Measurements from ENCODE around the gene RUNX2. TPM values are rescaled to one million over a fixed set of nuclear protein-coding genes. Genes with fewer than 3 reads are reported as not detected.

Gene RUNX2
- total RNA-seq, 1 donor from 2014 or later = 26.1 TPM

DNA sequence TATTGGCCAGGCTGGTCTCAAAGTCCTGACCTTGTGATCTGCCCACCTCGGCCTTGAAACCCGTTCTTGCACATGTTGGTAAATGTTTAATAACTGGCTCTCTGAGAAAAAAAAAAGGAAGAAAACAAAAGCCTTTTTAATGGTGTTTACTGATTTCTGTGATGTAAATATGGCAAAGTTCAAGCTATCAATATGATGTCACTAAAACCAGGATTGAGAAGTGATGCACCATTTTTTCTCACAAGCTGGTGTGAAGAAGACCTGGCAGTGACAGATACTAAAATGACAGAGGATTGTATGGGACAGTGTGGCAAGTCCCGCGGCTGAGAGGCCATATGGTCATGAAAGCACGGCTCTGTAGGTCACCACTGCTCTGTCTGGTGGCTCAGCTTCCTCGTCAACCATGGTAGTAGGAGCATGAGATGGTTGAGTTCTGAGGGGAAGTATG lies 245.9 kb downstream of the RUNX2 start:
- H3K27me3 ChIP-seq (ENCODE audit: insufficient read depth, low read length) = no peaks in the 10 kb centered on the region
- no peak overlapping the region for H3K27ac ChIP-seq (ENCODE audit: low read depth, low read length)
- peaks cover 3% of the 10 kb centered on the region for H3K36me3 Mint-ChIP-seq (ENCODE audit: low read depth, unreplicated experiment)
- FAIRE-seq (no peak), DNase-seq (ENCODE audit: low read depth) (no peak)
- no peak overlapping the region for H3K4me2 ChIP-seq (ENCODE audit: low read length)
- H3K36me3 ChIP-seq (ENCODE audit: insufficient read depth, low read length) = no peaks in the 10 kb centered on the region
- H3K4me1 ChIP-seq (ENCODE audit: insufficient read depth, low read length) = peaks cover 19% of the 10 kb centered on the region
- H3K9me3 ChIP-seq (ENCODE audit: insufficient read depth, low read depth, low read length) = no peaks in the 10 kb centered on the region
- no peaks in the 10 kb centered on the region for H3K79me2 ChIP-seq (ENCODE audit: insufficient read depth, low read length)
- H3K4me3 ChIP-seq (ENCODE audit: insufficient read depth, low read depth, low read length) = no peak overlapping the region
- peaks cover 4% of the 10 kb centered on the region for H3K9me3 Mint-ChIP-seq (ENCODE audit: unreplicated experiment)
- no peak overlapping the region for H3K27ac Mint-ChIP-seq (ENCODE audit: unreplicated experiment)
- no peak overlapping the region for H3K4me3 Mint-ChIP-seq (ENCODE audit: unreplicated experiment)
- H3K27me3 Mint-ChIP-seq (ENCODE audit: low read depth, unreplicated experiment) = peaks cover 4% of the 10 kb centered on the region
- no peak overlapping the region for H3K9ac ChIP-seq (ENCODE audit: low read length)
- peaks cover 16% of the 10 kb centered on the region for H3K4me1 Mint-ChIP-seq (ENCODE audit: low read depth, unreplicated experiment)
- no peak for TF ChIP-seq EZH2 (IDR thresholded peaks at IDR 0.05; ENCODE audit: insufficient read depth, low read length)
- TF ChIP-seq, protein P1, sequence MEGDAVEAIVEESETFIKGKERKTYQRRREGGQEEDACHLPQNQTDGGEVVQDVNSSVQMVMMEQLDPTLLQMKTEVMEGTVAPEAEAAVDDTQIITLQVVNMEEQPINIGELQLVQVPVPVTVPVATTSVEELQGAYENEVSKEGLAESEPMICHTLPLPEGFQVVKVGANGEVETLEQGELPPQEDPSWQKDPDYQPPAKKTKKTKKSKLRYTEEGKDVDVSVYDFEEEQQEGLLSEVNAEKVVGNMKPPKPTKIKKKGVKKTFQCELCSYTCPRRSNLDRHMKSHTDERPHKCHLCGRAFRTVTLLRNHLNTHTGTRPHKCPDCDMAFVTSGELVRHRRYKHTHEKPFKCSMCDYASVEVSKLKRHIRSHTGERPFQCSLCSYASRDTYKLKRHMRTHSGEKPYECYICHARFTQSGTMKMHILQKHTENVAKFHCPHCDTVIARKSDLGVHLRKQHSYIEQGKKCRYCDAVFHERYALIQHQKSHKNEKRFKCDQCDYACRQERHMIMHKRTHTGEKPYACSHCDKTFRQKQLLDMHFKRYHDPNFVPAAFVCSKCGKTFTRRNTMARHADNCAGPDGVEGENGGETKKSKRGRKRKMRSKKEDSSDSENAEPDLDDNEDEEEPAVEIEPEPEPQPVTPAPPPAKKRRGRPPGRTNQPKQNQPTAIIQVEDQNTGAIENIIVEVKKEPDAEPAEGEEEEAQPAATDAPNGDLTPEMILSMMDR (IDR thresholded peaks at IDR 0.05; ENCODE audit: insufficient read depth, low read depth, low read length) = no peak
- no peaks in the 10 kb centered on the region for H4K20me1 ChIP-seq (ENCODE audit: insufficient read depth, low read length)
- no peak overlapping the region for H2AFZ ChIP-seq (ENCODE audit: low read depth, low read length)

DNA sequence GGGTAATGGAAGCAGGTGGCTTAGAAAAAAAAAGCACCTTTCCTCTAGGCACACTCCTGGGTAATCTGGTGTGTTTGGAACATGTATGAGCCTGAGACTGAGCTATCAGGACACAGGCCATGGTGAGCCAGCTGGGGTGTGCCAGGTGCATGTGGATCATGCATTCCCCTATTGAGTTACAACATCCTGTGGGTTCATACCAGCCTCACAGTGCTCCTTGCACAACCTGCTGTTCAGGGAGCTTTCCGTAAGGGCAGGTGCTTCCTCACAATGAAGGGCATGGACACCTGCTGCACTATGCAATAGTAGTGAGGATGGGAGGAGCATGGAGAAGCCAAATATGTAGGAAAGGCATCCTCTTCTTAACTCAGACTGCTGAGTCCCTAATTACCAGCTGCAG lies 246.8 kb downstream of the RUNX2 start:
- Mint-ChIP-seq H3K27ac (ENCODE audit: unreplicated experiment) (no peak overlapping the region), H3K27me3 (ENCODE audit: low read depth, unreplicated experiment) (peaks cover 4% of the 10 kb centered on the region), H3K9me3 (ENCODE audit: unreplicated experiment) (peaks cover 4% of the 10 kb centered on the region), H3K36me3 (ENCODE audit: low read depth, unreplicated experiment) (peaks cover 7% of the 10 kb centered on the region), H3K4me1 (ENCODE audit: low read depth, unreplicated experiment) (peaks cover 13% of the 10 kb centered on the region), H3K4me3 (ENCODE audit: unreplicated experiment) (no peak overlapping the region)
- Histone ChIP-seq H3K27ac (ENCODE audit: low read depth, low read length) (no peak overlapping the region), H3K27me3 (ENCODE audit: insufficient read depth, low read length) (no peaks in the 10 kb centered on the region), H4K20me1 (ENCODE audit: insufficient read depth, low read length) (no peaks in the 10 kb centered on the region), H3K36me3 (ENCODE audit: insufficient read depth, low read length) (no peaks in the 10 kb centered on the region), H3K4me2 (ENCODE audit: low read length) (no peak overlapping the region), H3K4me3 (ENCODE audit: insufficient read depth, low read depth, low read length) (no peak overlapping the region), H3K9me3 (ENCODE audit: insufficient read depth, low read depth, low read length) (no peaks in the 10 kb centered on the region), H3K79me2 (ENCODE audit: insufficient read depth, low read length) (no peaks in the 10 kb centered on the region), H3K9ac (ENCODE audit: low read length) (no peak overlapping the region), H3K4me1 (ENCODE audit: insufficient read depth, low read length) (peaks cover 12% of the 10 kb centered on the region), H2AFZ (ENCODE audit: low read depth, low read length) (no peak overlapping the region)
- DNase-seq (ENCODE audit: low read depth) (no peak), FAIRE-seq (no peak)
- TF ChIP-seq, protein P1 (IDR thresholded peaks at IDR 0.05; ENCODE audit: insufficient read depth, low read depth, low read length) = no peak
- no peak for TF ChIP-seq EZH2 (IDR thresholded peaks at IDR 0.05; ENCODE audit: insufficient read depth, low read length)
